WTC11 (cell line): ENCODE data around the gene TNS3. TPM values are rescaled to one million over a fixed set of nuclear protein-coding genes. Genes with fewer than 3 reads are reported as not detected.
A peak's percentile ranks its signal among the peaks of the same experiment; 100 is the strongest.

Experiments used
- ATAC-seq: fragments of 200-7000 bp; cut with Tn5 transposase; 2 replicates; pipeline ENCODE4 v1.10.0; 2021; ENCODE audit warnings: mild to moderate bottlenecking, moderate library complexity
- CTCF ChIA-PET: fragments of 300-600 bp; sonication (Branson Sonifier 250); formaldehyde crosslinking; loops from one replicate; lab custom pipeline; 2021; ENCODE audit warnings: antibody characterized with exemption; lab: Charles Lee
- POLR2A ChIA-PET: fragments of 350-600 bp; sonication (Branson Sonifier 250); formaldehyde crosslinking; loops from one replicate; lab custom pipeline; 2021; ENCODE audit warnings: antibody characterized with exemption; lab: Charles Lee
- DNase-seq: peaks from one replicate; pipeline ENCODE4 v3.0.0; 2021; ENCODE audit warnings: low spot score
- H3K27ac Mint-ChIP-seq: 2 replicates; pipeline ENCODE4 v1.8.0; 2021; ENCODE audit warnings: mixed read lengths
- H3K27me3 Mint-ChIP-seq: 2 replicates; pipeline ENCODE4 v1.8.0; 2021; ENCODE audit warnings: low read depth, mild to moderate bottlenecking, moderate library complexity, mixed read lengths
- H3K36me3 Mint-ChIP-seq: 2 replicates; pipeline ENCODE4 v1.8.0; 2021; ENCODE audit warnings: mixed read lengths
- H3K4me1 Mint-ChIP-seq: 2 replicates; pipeline ENCODE4 v1.8.0; 2022; ENCODE audit warnings: mixed read lengths
- H3K4me3 Mint-ChIP-seq: 2 replicates; pipeline ENCODE4 v1.8.0; 2021; ENCODE audit warnings: mild to moderate bottlenecking, moderate library complexity, mixed read lengths
- H3K9me3 Mint-ChIP-seq: 2 replicates; pipeline ENCODE4 v1.8.0; 2021; ENCODE audit warnings: mixed read lengths
- CDX4 ChIP-seq: fragments of 250-450 bp; sonication (Bioruptor Pico); IDR thresholded peaks from 2 replicates; pipeline ENCODE4 v1.9.0; 2021; ENCODE audit warnings: moderate library complexity, mild to moderate bottlenecking, inconsistent platforms, borderline replicate concordance
- E2F1 ChIP-seq: sonication (generic); formaldehyde crosslinking; IDR thresholded peaks from 2 replicates; pipeline ENCODE4 v1.8.0; 2022; ENCODE audit warnings: mild to moderate bottlenecking, missing genetic modification reagents
- ELF4 ChIP-seq: sonication (generic); formaldehyde crosslinking; IDR thresholded peaks from 2 replicates; pipeline ENCODE4 v1.8.1; 2022; ENCODE audit warnings: low read depth, mild to moderate bottlenecking, moderate library complexity, missing genetic modification reagents
- ESRRA ChIP-seq: sonication (generic); formaldehyde crosslinking; IDR thresholded peaks from 2 replicates; pipeline ENCODE4 v1.8.1; 2022; ENCODE audit warnings: mild to moderate bottlenecking, missing genetic modification reagents, borderline replicate concordance
- GABPB1 ChIP-seq: sonication (generic); formaldehyde crosslinking; IDR thresholded peaks from 2 replicates; pipeline ENCODE4 v1.8.1; 2023; ENCODE audit warnings: mild to moderate bottlenecking, missing genetic modification reagents
- GRHL2 ChIP-seq: fragments of 250-450 bp; sonication (Bioruptor Pico); IDR thresholded peaks from 2 replicates; pipeline ENCODE4 v1.8.0; 2022; ENCODE audit warnings: mild to moderate bottlenecking, moderate library complexity; ENCODE audit not compliant: insufficient replicate concordance, severe bottlenecking
- GTF2I ChIP-seq: fragments of 250-450 bp; sonication (Bioruptor Pico); conservative IDR thresholded peaks from 2 replicates; pipeline ENCODE4 v1.4.0; 2021; ENCODE audit warnings: mild to moderate bottlenecking
- HMGA2 ChIP-seq: fragments of 250-450 bp; sonication (Bioruptor Pico); IDR thresholded peaks from 2 replicates; pipeline ENCODE4 v1.4.0; 2021; ENCODE audit warnings: mild to moderate bottlenecking, moderate library complexity
- IRF2 ChIP-seq: sonication (generic); formaldehyde crosslinking; IDR thresholded peaks from 2 replicates; pipeline ENCODE4 v1.8.0; 2022; ENCODE audit warnings: low read depth, missing genetic modification reagents, borderline replicate concordance
- NFYB ChIP-seq: sonication (generic); formaldehyde crosslinking; conservative IDR thresholded peaks from 2 replicates; pipeline ENCODE4 v1.8.0; 2022; ENCODE audit warnings: low read depth, missing genetic modification reagents
- NR3C1 ChIP-seq: sonication (generic); formaldehyde crosslinking; conservative IDR thresholded peaks from 2 replicates; pipeline ENCODE4 v1.8.1; 2023; ENCODE audit warnings: low read depth, mild to moderate bottlenecking, missing genetic modification reagents
- SMAD3 ChIP-seq: sonication (generic); formaldehyde crosslinking; IDR thresholded peaks from 2 replicates; pipeline ENCODE4 v1.8.0; 2022; ENCODE audit warnings: missing genetic modification reagents, mild to moderate bottlenecking, borderline replicate concordance
- SOX15 ChIP-seq: fragments of 250-450 bp; sonication (Bioruptor Pico); IDR thresholded peaks from 2 replicates; pipeline ENCODE4 v1.9.0; 2021; ENCODE audit warnings: mild to moderate bottlenecking
- ZNF138 ChIP-seq: sonication (generic); formaldehyde crosslinking; conservative IDR thresholded peaks from 2 replicates; pipeline ENCODE4 v1.8.1; 2022; ENCODE audit warnings: mild to moderate bottlenecking, moderate library complexity, missing genetic modification reagents
- ZNF396 ChIP-seq: fragments of 250-450 bp; sonication (Bioruptor Pico); IDR thresholded peaks from 2 replicates; pipeline ENCODE4 v1.8.0; 2021; ENCODE audit warnings: mild to moderate bottlenecking, moderate library complexity, borderline replicate concordance
- total RNA-seq: library from RNA; stranded (reverse); gene quantifications from 3 replicates; pipeline ENCODE4 v1.2.3, GENCODE V29; 2021
- TF ChIP-seq, protein P1 (sequence below): sonication (generic); formaldehyde crosslinking; IDR thresholded peaks from 2 replicates; pipeline ENCODE4 v1.8.1; 2022; ENCODE audit warnings: mild to moderate bottlenecking, moderate library complexity, missing genetic modification reagents
- TF ChIP-seq, protein P2 (sequence below): sonication (generic); formaldehyde crosslinking; IDR thresholded peaks from 2 replicates; pipeline ENCODE4 v1.8.1; 2023; ENCODE audit warnings: mild to moderate bottlenecking, missing genetic modification reagents

TNS3 gene
- total RNA-seq, 1 experiment from 2014 or later, result 37.7 TPM

GRCh38 chr7:47539398-47540052 lies 42.4 kb downstream of the TNS3 start:
- Mint-ChIP-seq H3K4me3 (no peak overlapping the region), H3K27ac (peak overlapping the region; percentile 72; the same call in 1 of the 2 replicates), H3K27me3 (peaks cover 36% of the 10 kb centered on the region), H3K4me1 (peaks cover 68% of the 10 kb centered on the region), H3K36me3 (no peaks in the 10 kb centered on the region), H3K9me3 (no peaks in the 10 kb centered on the region)
- TF ChIP-seq GTF2I (CRISPR knock-in tag), result no peak
- TF ChIP-seq HMGA2 (CRISPR knock-in tag), result no peak
- no peak for TF ChIP-seq GRHL2 (CRISPR knock-in tag)
- ATAC-seq, result 0 out of 2 replicates have a peak, but pooled peaks have one; percentile 9
- ChIA-PET POLR2A (interaction anchor here (1.6 kb wide), 1 partner anchor 32 kb away, joined by 3 read pairs; no protein-coding TSS in a partner anchor), CTCF (interaction anchor here (0.8 kb wide), 1 partner anchor 12 kb away, joined by 3 read pairs; no protein-coding TSS in a partner anchor)
- DNase-seq, result no peak

- Mint-ChIP-seq H3K27me3 (peaks cover 36% of the 10 kb centered on the region), H3K4me1 (peaks cover 65% of the 10 kb centered on the region), H3K9me3 (no peaks in the 10 kb centered on the region), H3K27ac (peak overlapping the region; percentile 30; the same call in 1 of the 2 replicates), H3K36me3 (no peaks in the 10 kb centered on the region), H3K4me3 (no peak overlapping the region; the same call in 1 of the 2 replicates)
- ChIA-PET CTCF (no interaction called here), POLR2A (interaction anchor here (1.6 kb wide), 1 partner anchor 33 kb away, joined by 3 read pairs; no protein-coding TSS in a partner anchor)
- DNase-seq, result no peak
- TF ChIP-seq SOX15 (CRISPR knock-in tag) (no peak), GABPB1 (0 out of 2 replicates have a peak, but pooled peaks have one; percentile 37)
- ATAC-seq, result no peak
Measured at GRCh38 chr7:47538846-47539311, 43.0 kb downstream of the TNS3 start.

DNA sequence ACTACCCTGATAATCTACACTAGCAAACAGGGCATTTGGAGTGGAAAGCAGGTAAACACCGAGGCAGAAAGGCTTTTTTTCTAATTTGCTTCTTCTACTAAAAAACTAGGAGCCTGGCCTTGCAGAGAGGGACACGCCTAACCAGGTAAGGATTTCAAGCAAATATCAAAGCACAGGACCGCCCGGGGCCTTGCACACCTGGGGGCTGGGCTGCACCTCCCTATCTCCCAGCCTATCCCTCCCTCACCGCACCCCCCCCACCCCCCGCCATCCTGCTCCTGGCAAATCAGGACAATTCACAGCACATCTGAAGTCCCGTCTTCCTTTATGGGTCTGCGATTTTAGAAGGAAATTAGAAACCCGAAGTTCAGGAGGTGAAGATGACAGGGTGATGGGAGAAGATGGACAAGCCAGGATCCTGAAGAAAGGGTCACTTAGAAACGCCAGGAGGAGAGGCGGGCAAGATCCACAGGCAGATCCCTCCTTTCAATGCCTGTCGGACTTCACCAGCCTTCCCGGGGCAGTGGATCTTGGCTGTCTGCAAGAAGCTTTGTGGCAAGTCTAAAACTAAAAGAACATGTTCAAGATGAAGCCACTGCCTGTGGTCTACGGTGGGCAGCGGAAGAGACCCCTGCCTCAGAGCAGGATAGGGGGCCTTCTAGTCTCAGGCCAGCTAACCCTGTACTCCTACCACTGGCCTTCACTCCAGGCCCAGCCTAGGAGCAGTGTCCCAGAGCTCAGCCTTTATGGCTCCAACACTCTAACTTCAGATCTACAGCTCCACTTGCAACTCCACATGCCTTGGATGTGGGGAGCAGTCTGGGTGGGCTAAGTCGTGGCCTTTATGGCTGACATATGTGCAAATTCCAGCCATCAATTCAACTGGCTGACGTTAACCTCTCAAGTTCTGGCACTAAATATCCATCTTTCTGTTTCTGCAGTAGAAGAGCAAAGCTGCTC lies 43.9 kb downstream of the TNS3 start:
- 0 out of 2 replicates have a peak, but pooled peaks cover 3% of the 10 kb centered on the region for H3K36me3 Mint-ChIP-seq
- ChIA-PET CTCF (interaction anchor here (0.9 to 1.4 kb wide), 3 partner anchors 54 to 272 kb away, joined by 3 to 4 read pairs (median 3); no protein-coding TSS in a partner anchor), POLR2A (interaction anchor here (1.6 kb wide), 1 partner anchor 34 kb away, joined by 3 read pairs; no protein-coding TSS in a partner anchor)
- peaks cover 36% of the 10 kb centered on the region for H3K27me3 Mint-ChIP-seq
- H3K4me3 Mint-ChIP-seq, result peak overlapping the region; percentile 61
- no peaks in the 10 kb centered on the region for H3K9me3 Mint-ChIP-seq
- DNase-seq (no peak), ATAC-seq (no peak)
- TF ChIP-seq, protein P1, sequence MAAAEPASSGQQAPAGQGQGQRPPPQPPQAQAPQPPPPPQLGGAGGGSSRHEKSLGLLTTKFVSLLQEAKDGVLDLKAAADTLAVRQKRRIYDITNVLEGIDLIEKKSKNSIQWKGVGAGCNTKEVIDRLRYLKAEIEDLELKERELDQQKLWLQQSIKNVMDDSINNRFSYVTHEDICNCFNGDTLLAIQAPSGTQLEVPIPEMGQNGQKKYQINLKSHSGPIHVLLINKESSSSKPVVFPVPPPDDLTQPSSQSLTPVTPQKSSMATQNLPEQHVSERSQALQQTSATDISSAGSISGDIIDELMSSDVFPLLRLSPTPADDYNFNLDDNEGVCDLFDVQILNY (CRISPR knock-in tag), result no peak
- TF ChIP-seq ZNF396 (CRISPR knock-in tag) (no peak), SMAD3 (CRISPR knock-in tag) (no peak), GRHL2 (CRISPR knock-in tag) (no peak), NR3C1 (CRISPR knock-in tag) (no peak), IRF2 (CRISPR knock-in tag) (no peak), NFYB (CRISPR knock-in tag) (no peak), CDX4 (no peak), ESRRA (no peak), ZNF138 (CRISPR knock-in tag) (no peak), HMGA2 (CRISPR knock-in tag) (no peak), E2F1 (CRISPR knock-in tag) (no peak), ELF4 (CRISPR knock-in tag) (no peak)
- TF ChIP-seq, protein P2, sequence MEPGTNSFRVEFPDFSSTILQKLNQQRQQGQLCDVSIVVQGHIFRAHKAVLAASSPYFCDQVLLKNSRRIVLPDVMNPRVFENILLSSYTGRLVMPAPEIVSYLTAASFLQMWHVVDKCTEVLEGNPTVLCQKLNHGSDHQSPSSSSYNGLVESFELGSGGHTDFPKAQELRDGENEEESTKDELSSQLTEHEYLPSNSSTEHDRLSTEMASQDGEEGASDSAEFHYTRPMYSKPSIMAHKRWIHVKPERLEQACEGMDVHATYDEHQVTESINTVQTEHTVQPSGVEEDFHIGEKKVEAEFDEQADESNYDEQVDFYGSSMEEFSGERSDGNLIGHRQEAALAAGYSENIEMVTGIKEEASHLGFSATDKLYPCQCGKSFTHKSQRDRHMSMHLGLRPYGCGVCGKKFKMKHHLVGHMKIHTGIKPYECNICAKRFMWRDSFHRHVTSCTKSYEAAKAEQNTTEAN, result no peak
- H3K4me1 Mint-ChIP-seq, result peaks cover 59% of the 10 kb centered on the region
- H3K27ac Mint-ChIP-seq, result 0 out of 2 replicates have a peak overlapping the region, but pooled peaks have one; percentile 23
